Activated CD4-positive, alpha-beta T cell treated with anti-CD3 and anti-CD28 coated beads, Interleukin-10, Interleukin-2, amounts not matched to agents 100 ng/mL and 50 ng/mL, durations not matched to agents 16 hours and 8 hours (primary cell): Measurements from ENCODE around the gene SPIB.
A peak's percentile ranks its signal among the peaks of the same experiment; 100 is the strongest.
"Not testable (repeated sequence)": the region's sequence is repeated elsewhere in the genome, so short reads cannot be mapped to it uniquely, and the experiment has no call there.

Experiments used
- DNase-seq: peaks from one replicate; pipeline ENCODE4 v3.0.0-alpha.2; 2020

SPIB gene

GRCh38 chr19:50419580-50420035 is 870 bp downstream of the SPIB start:
- no peak for DNase-seq

GRCh38 chr19:50420127-50420526 is 1.4 kb downstream of the SPIB start:
- DNase-seq, result no peak

GRCh38 chr19:50420808-50421207 is 2.1 kb downstream of the SPIB start:
- no peak for DNase-seq

GRCh38 chr19:50422397-50423278 is 3.9 kb downstream of the SPIB start:
- no peak for DNase-seq

GRCh38 chr19:50423279-50424113 is 4.8 kb downstream of the SPIB start:
- DNase-seq, result no peak

GRCh38 chr19:50425581-50425980 is 6.8 kb downstream of the SPIB start:
- DNase-seq, result no peak

- DNase-seq, result no peak
Observed at GRCh38 chr19:50427318-50427925, 8.7 kb downstream of the SPIB start.

GRCh38 chr19:50427997-50428425 is 9.3 kb downstream of the SPIB start:
- peak; percentile 22 for DNase-seq

- no peak for DNase-seq
Observed at GRCh38 chr19:50428772-50429463, 10.2 kb downstream of the SPIB start.

- no peak for DNase-seq
Observed at GRCh38 chr19:50430888-50431342, 12.2 kb downstream of the SPIB start.

- DNase-seq, result peak; percentile 88
Observed at GRCh38 chr19:50431343-50432220, 12.8 kb downstream of the SPIB start.

- no peak for DNase-seq
Observed at GRCh38 chr19:50432221-50433028, 13.7 kb downstream of the SPIB start, which contains the start of gene MYBPC2. TSS of gene MYBPC2 (plus strand) at chr19:50432892. CDS start at chr19:50432954, 62 bp downstream.

GRCh38 chr19:50433201-50434180 is 14.8 kb downstream of the SPIB start:
- DNase-seq, result no peak

- DNase-seq, result no peak
Observed at GRCh38 chr19:50434525-50434924, 15.8 kb downstream of the SPIB start.

GRCh38 chr19:50435221-50435620 is 16.5 kb downstream of the SPIB start:
- DNase-seq, result no peak

- DNase-seq, result no peak
Observed at GRCh38 chr19:50435627-50436026, 16.9 kb downstream of the SPIB start.

GRCh38 chr19:50437862-50438449 is 19.2 kb downstream of the SPIB start:
- DNase-seq, result no peak

- DNase-seq, result not testable (repeated sequence)
Observed at GRCh38 chr19:50439130-50439529, 20.4 kb downstream of the SPIB start.

GRCh38 chr19:50444059-50444458 is 25.3 kb downstream of the SPIB start:
- no peak for DNase-seq
